K562 (cell line): ENCODE results near the gene TKT. TPM values are rescaled to one million over a fixed set of nuclear protein-coding genes. Genes with fewer than 3 reads are reported as not detected.

ENCODE experiments used
- ATAC-seq: fragments of 200-7000 bp; cut with Tn5 transposase; 3 replicates; pipeline ENCODE4 v1.9.1; 2020; ENCODE audit warnings: moderate library complexity
- BruUV-seq: library from RNA; stranded (reverse); fragments of 400-500 nt; replicated peaks from 2 replicates; lab custom pipeline; 2021; lab: Mats Ljungman, UMichigan
- CTCF ChIA-PET: fragments of 300-600 bp; formaldehyde crosslinking; extraction: SDS; loops from one replicate; lab custom pipeline; 2021; ENCODE audit warnings: low intra/inter-chr PET ratio; lab: Yijun Ruan, JAX
- POLR2A ChIA-PET: fragments of 300-600, 350-650 bp; sonication (Branson Sonifier 250); formaldehyde crosslinking; extraction: SDS; loops from one replicate; lab custom pipeline; 2021; ENCODE audit warnings: antibody characterized with exemption, inconsistent platforms; lab: Yijun Ruan, JAX
- DNase-seq, 4 experiments: peaks; one replicate each; pipeline versions ENCODE4 v3.0.0 to v3.0.0-alpha.2; 2011 to 2018; ENCODE audit warnings: low spot score in 3 of 4, mixed read lengths in 3 of 4; ENCODE audit errors: extremely low read depth in 1 of 4
- FAIRE-seq: peaks from 2 replicates; lab custom pipeline; 2011; peaks lifted over from hg19 to GRCh38; lab: Jason Lieb, UNC
- H2AFZ ChIP-seq: 2 replicates; pipeline ENCODE4 v1.6.0; 2011; ENCODE audit warnings: low read depth, low read length, control low read depth, inconsistent platforms
- H3K27ac ChIP-seq: fragments of 200-600 bp; 3 replicates; pipeline ENCODE4 v1.8.0; 2011; ENCODE audit warnings: low read depth, mild to moderate bottlenecking, control low read depth, inconsistent platforms, low read length, moderate library complexity, mixed read lengths; ENCODE audit errors: extremely low read depth
- H3K27me3 ChIP-seq, 2 experiments: fragments of 300-600 bp in 1 of 2; 2 replicates in 1 of 2; 3 replicates in 1 of 2; pipeline versions ENCODE4 v1.6.0 to v1.8.0; 2011; ENCODE audit warnings: inconsistent platforms in 2 of 2, low read length in 2 of 2, mild to moderate bottlenecking in 1 of 2, mixed read lengths in 1 of 2, moderate library complexity in 1 of 2; ENCODE audit not compliant: control insufficient read depth in 2 of 2, insufficient read depth in 2 of 2
- H3K36me3 ChIP-seq: fragments of 300-600 bp; 3 replicates; pipeline ENCODE4 v1.8.0; 2011; ENCODE audit warnings: mild to moderate bottlenecking, low read length, inconsistent platforms; ENCODE audit not compliant: control insufficient read depth, insufficient read depth
- H3K4me1 ChIP-seq, 2 experiments: fragments of 200-600 bp in 1 of 2; replicated peaks in 1 of 2; 2 replicates in 1 of 2; 3 replicates in 1 of 2; pipeline versions ENCODE4 v1.5.1 to v1.8.0; 2011; ENCODE audit warnings: inconsistent platforms in 2 of 2, low read length in 2 of 2, mild to moderate bottlenecking in 1 of 2, mixed read lengths in 1 of 2, moderate library complexity in 1 of 2; ENCODE audit not compliant: control insufficient read depth in 2 of 2, insufficient read depth in 2 of 2
- H3K4me2 ChIP-seq: 2 replicates; pipeline ENCODE4 v1.6.1; 2011; ENCODE audit warnings: low read length, control low read depth, inconsistent platforms, mixed read lengths; ENCODE audit not compliant: insufficient read depth
- H3K4me3 ChIP-seq: fragments of 200-600 bp; sonication (generic), shearing (Covaris generic); 2 replicates; pipeline ENCODE4 v1.5.1; 2016; ENCODE audit warnings: control low read depth, inconsistent platforms
- H3K79me2 ChIP-seq: fragments of 200-600 bp; 3 replicates; pipeline ENCODE4 v1.8.0; 2011; ENCODE audit warnings: low read length, inconsistent platforms; ENCODE audit not compliant: control insufficient read depth, insufficient read depth
- H3K9ac ChIP-seq, 2 experiments: 2 replicates each; pipeline versions ENCODE4 v1.6.0 to v1.6.1; 2011; ENCODE audit warnings: low read depth in 2 of 2, low read length in 2 of 2, control low read depth in 1 of 2, inconsistent platforms in 1 of 2, mild to moderate bottlenecking in 1 of 2, mixed read lengths in 1 of 2; ENCODE audit not compliant: insufficient read depth in 1 of 2
- H3K9me1 ChIP-seq: one replicate; pipeline ENCODE4 v1.6.0; 2011; ENCODE audit warnings: inconsistent platforms, mild to moderate bottlenecking, low read length, moderate library complexity; ENCODE audit not compliant: control insufficient read depth, insufficient read depth
- H3K9me3 ChIP-seq: replicated peaks from 2 replicates; pipeline ENCODE4 v1.5.1; 2011; ENCODE audit warnings: low read depth, low read length, inconsistent platforms; ENCODE audit not compliant: control insufficient read depth, insufficient read depth
- H4K20me1 ChIP-seq: replicated peaks from 2 replicates; pipeline ENCODE4 v1.6.1; 2011; ENCODE audit warnings: low read length, inconsistent platforms, mixed read lengths; ENCODE audit not compliant: control insufficient read depth, insufficient read depth
- ARID2 ChIP-seq: fragments of 450-650 bp; IDR thresholded peaks from 2 replicates; pipeline ENCODE4 v1.6.1; 2017; ENCODE audit warnings: antibody characterized with exemption, mild to moderate bottlenecking
- ATF1 ChIP-seq, 2 experiments: fragments of 450-650 bp in 1 of 2; IDR thresholded peaks; 2 replicates each; pipeline ENCODE4 v1.6.1; 2016; ENCODE audit warnings: missing compliant biosample characterization in 1 of 2, missing genetic modification characterization in 1 of 2
- FUS ChIP-seq: fragments of 200-400 bp; formaldehyde crosslinking; optimal IDR thresholded peaks from 2 replicates; pipeline ENCODE3; 2017; ENCODE audit warnings: low read depth, low read length
- MLLT1 ChIP-seq, 2 experiments: fragments of 450-650 bp; IDR thresholded peaks; 2 replicates each; pipeline ENCODE4 v1.6.1; 2016
- PML ChIP-seq: IDR thresholded peaks from 2 replicates; pipeline ENCODE4 v1.6.1; 2012; ENCODE audit warnings: low read length, inconsistent platforms
- PREB ChIP-seq: sonication (generic); formaldehyde crosslinking; IDR thresholded peaks from 2 replicates; pipeline ENCODE4 v1.8.1; 2023; ENCODE audit warnings: mild to moderate bottlenecking, missing genetic modification reagents
- SLC30A9 ChIP-seq: fragments of 250-450 bp; sonication (Bioruptor Pico); IDR thresholded peaks from 2 replicates; pipeline ENCODE4 v1.8.0; 2022; ENCODE audit warnings: mild to moderate bottlenecking, moderate library complexity
- SMAD2 ChIP-seq: fragments of 150-350 bp; IDR thresholded peaks from 2 replicates; pipeline ENCODE4 v1.6.1; 2014; ENCODE audit warnings: low read depth, mild to moderate bottlenecking, low read length
- ZFP30 ChIP-seq: fragments of 250-450 bp; sonication (Bioruptor Pico); IDR thresholded peaks from 2 replicates; pipeline ENCODE4 v1.8.0; 2022; ENCODE audit warnings: moderate library complexity, mild to moderate bottlenecking, inconsistent platforms, borderline replicate concordance
- ZNF224 ChIP-seq: sonication (generic); formaldehyde crosslinking; IDR thresholded peaks from 2 replicates; pipeline ENCODE4 v1.8.0; 2022; ENCODE audit warnings: mild to moderate bottlenecking, missing genetic modification reagents
- WGBS: fragments of 100-300 bp; shearing (Covaris generic); methylation state at CpG from one replicate; pipeline ENCODE4 v1.1.6; 2016; ENCODE audit warnings: low coverage, mixed read lengths; ENCODE audit not compliant: insufficient coverage; ENCODE audit errors: missing lambda C conversion rate; 5-methylcytosine and 5-hydroxymethylcytosine counted together
- in situ Hi-C: fragments of 300-500 bp; cut with MboI; formaldehyde crosslinking; loops from 4 replicates; pipeline ENCODE4 v1.15.0; 2018; ENCODE audit warnings: inconsistent platforms, mixed read lengths
- intact Hi-C: fragments of 100-400 bp; cut with micrococcal nuclease; formaldehyde crosslinking; loops from 2 replicates; pipeline ENCODE4 v1.14.2; 2022
- polyA plus RNA-seq, 8 experiments: library from polyadenylated mRNA; depleted of rRNA in 4 of 8; stranded (reverse) in 5 of 8; unstranded in 3 of 8; fragments of >200 nt; fragmentation: Nextera tagmentation in 2 of 8; fragmentation: Illumina TruSeq in 1 of 8; extraction: Ambion mirVana in 2 of 8; extraction: Trizol in 1 of 8; gene quantifications; 2 replicates each; pipeline versions ENCODE4 v1.2.1 to v1.2.3, GENCODE V29; 2011 to 2014; ENCODE audit warnings: inconsistent platforms in 1 of 8, missing spikeins in 1 of 8
- total RNA-seq, 7 experiments: library from RNA; depleted of rRNA in 6 of 7; stranded (reverse); fragments of >200 nt in 6 of 7; fragmentation: Illumina TruSeq in 2 of 7; extraction: Trizol in 2 of 7; gene quantifications; 2 replicates each; pipeline versions ENCODE4 v1.2.1 to v1.2.3, GENCODE V29; 2011 to 2021; ENCODE audit warnings: low replicate concordance in 1 of 7
- TF ChIP-seq, protein P1 (sequence below): sonication (generic); formaldehyde crosslinking; IDR thresholded peaks from 2 replicates; pipeline ENCODE4 v1.8.0; 2022; ENCODE audit warnings: mild to moderate bottlenecking, missing genetic modification reagents
- TF ChIP-seq, protein P2 (sequence below), 2 experiments: IDR thresholded peaks; 2 replicates each; pipeline ENCODE4 v1.6.1; 2012; ENCODE audit warnings: improper control_type of control experiment in 2 of 2, low read depth in 2 of 2, low read length in 2 of 2, borderline replicate concordance in 1 of 2
- TF ChIP-seq, protein P3 (sequence below): IDR thresholded peaks from 2 replicates; pipeline ENCODE4 v1.6.1; 2011; ENCODE audit not compliant: insufficient read length; ENCODE audit errors: extremely low read depth
- TF ChIP-seq, protein P4 (sequence below): IDR thresholded peaks from 2 replicates; pipeline ENCODE4 v1.6.1; 2014; ENCODE audit warnings: antibody characterized with exemption

TKT gene
- total and polyA plus RNA-seq, 9 of the 15 experiments (the other 6 are each of a cell fraction or from before 2014, with no cell fraction given) = 58.1 to 401 (median 187) TPM

GRCh38 chr3:53226142-53226840, 29.5 kb downstream of the TKT start:
- ChIA-PET CTCF (no interaction called here), POLR2A (interaction anchor here (2.2 kb wide), 1 partner anchor 10 kb away, joined by 9 read pairs; no protein-coding TSS in a partner anchor)
- intact Hi-C loops = loop anchor here (10.0 kb wide), 1 partner anchor 49 kb away; no protein-coding TSS in a partner anchor
- Histone ChIP-seq H4K20me1 (peaks cover 8% of the 10 kb centered on the region), H3K9me1 (no peaks in the 10 kb centered on the region), H3K4me1 (peaks cover 0 to 3% of the 10 kb centered on the region in 2 experiments; a peak in 1 of 5 replicates), H2AFZ (no peak overlapping the region), H3K9me3 (no peaks in the 10 kb centered on the region), H3K36me3 (peaks cover 84% of the 10 kb centered on the region), H3K4me2 (no peak overlapping the region), H3K27me3 (no peaks in the 10 kb centered on the region), H3K9ac (no peak overlapping the region), H3K4me3 (no peak overlapping the region), H3K79me2 (no peaks in the 10 kb centered on the region), H3K27ac (no peak overlapping the region)
- no peak for ATAC-seq
- no peak for DNase-seq
- BruUV-seq = no TSS peak
- in situ Hi-C loops = no loop called here
- WGBS = 90% methylated on average over 12 of the region's 12 CpGs
- FAIRE-seq = no peak
- TF ChIP-seq, protein P1, sequence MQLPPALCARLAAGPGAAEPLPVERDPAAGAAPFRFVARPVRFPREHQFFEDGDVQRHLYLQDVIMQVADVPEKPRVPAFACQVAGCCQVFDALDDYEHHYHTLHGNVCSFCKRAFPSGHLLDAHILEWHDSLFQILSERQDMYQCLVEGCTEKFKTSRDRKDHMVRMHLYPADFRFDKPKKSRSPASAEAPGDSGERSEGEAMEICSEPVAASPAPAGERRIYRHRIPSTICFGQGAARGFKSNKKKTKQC (CRISPR knock-in tag) = no peak
- no peak for TF ChIP-seq MLLT1 (IDR thresholded peaks at IDR 0.05)
- no peak for TF ChIP-seq FUS
- TF ChIP-seq ARID2 = no peak
- TF ChIP-seq, protein P2, sequence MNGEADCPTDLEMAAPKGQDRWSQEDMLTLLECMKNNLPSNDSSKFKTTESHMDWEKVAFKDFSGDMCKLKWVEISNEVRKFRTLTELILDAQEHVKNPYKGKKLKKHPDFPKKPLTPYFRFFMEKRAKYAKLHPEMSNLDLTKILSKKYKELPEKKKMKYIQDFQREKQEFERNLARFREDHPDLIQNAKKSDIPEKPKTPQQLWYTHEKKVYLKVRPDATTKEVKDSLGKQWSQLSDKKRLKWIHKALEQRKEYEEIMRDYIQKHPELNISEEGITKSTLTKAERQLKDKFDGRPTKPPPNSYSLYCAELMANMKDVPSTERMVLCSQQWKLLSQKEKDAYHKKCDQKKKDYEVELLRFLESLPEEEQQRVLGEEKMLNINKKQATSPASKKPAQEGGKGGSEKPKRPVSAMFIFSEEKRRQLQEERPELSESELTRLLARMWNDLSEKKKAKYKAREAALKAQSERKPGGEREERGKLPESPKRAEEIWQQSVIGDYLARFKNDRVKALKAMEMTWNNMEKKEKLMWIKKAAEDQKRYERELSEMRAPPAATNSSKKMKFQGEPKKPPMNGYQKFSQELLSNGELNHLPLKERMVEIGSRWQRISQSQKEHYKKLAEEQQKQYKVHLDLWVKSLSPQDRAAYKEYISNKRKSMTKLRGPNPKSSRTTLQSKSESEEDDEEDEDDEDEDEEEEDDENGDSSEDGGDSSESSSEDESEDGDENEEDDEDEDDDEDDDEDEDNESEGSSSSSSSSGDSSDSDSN (IDR thresholded peaks at IDR 0.05; ENCODE audit: borderline replicate concordance in 1 of 2, low read depth in 2 of 2, low read length in 2 of 2) = no peak
- no peak for TF ChIP-seq PML
- no peak for TF ChIP-seq ATF1 (CRISPR knock-in tag; IDR thresholded peaks at IDR 0.05)
- no peak for TF ChIP-seq ATF1 (tag; IDR thresholded peaks at IDR 0.05)
- TF ChIP-seq SLC30A9 (CRISPR knock-in tag) = no peak
- TF ChIP-seq PREB = no peak
- no peak for TF ChIP-seq ZNF224 (CRISPR knock-in tag)
- TF ChIP-seq, protein P3, sequence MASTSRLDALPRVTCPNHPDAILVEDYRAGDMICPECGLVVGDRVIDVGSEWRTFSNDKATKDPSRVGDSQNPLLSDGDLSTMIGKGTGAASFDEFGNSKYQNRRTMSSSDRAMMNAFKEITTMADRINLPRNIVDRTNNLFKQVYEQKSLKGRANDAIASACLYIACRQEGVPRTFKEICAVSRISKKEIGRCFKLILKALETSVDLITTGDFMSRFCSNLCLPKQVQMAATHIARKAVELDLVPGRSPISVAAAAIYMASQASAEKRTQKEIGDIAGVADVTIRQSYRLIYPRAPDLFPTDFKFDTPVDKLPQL = no peak
- TF ChIP-seq, protein P4, sequence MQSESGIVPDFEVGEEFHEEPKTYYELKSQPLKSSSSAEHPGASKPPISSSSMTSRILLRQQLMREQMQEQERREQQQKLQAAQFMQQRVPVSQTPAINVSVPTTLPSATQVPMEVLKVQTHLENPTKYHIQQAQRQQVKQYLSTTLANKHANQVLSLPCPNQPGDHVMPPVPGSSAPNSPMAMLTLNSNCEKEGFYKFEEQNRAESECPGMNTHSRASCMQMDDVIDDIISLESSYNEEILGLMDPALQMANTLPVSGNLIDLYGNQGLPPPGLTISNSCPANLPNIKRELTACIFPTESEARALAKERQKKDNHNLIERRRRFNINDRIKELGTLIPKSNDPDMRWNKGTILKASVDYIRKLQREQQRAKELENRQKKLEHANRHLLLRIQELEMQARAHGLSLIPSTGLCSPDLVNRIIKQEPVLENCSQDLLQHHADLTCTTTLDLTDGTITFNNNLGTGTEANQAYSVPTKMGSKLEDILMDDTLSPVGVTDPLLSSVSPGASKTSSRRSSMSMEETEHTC = no peak
- TF ChIP-seq SMAD2 = no peak
- TF ChIP-seq ZFP30 (CRISPR knock-in tag) = no peak
